HepG2 (cell line): ENCODE results near the gene ZNF554. TPM values are rescaled to one million over a fixed set of nuclear protein-coding genes. Genes with fewer than 3 reads are reported as not detected.

Source experiments
- ARNT2 ChIP-seq: sonication (generic); formaldehyde crosslinking; IDR thresholded peaks from 2 replicates; pipeline ENCODE4 v1.8.0; 2022; ENCODE audit warnings: mild to moderate bottlenecking, low read depth, missing genetic modification reagents, moderate library complexity
- FOXO1 ChIP-seq: sonication (generic); formaldehyde crosslinking; IDR thresholded peaks from 2 replicates; pipeline ENCODE4 v1.4.0; 2020; ENCODE audit warnings: missing genetic modification reagents
- GABPA ChIP-seq, 2 experiments: IDR thresholded peaks; 2 replicates each; pipeline ENCODE4 v1.6.1; 2011 to 2016; ENCODE audit warnings: low read depth in 2 of 2, low read length in 1 of 2, missing biosample characterization in 1 of 2, missing genetic modification characterization in 1 of 2
- GTF2F1 ChIP-seq: fragments of 150-350 bp; IDR thresholded peaks from 2 replicates; pipeline ENCODE4 v1.6.1; 2014; ENCODE audit warnings: low read length
- HOXA7 ChIP-seq: sonication (generic); formaldehyde crosslinking; IDR thresholded peaks from 2 replicates; pipeline ENCODE4 v1.8.1; 2022; ENCODE audit warnings: mild to moderate bottlenecking, missing genetic modification reagents, moderate library complexity
- NONO ChIP-seq, 2 experiments: fragments of 450-650 bp in 1 of 2; sonication (generic) in 1 of 2; formaldehyde crosslinking in 1 of 2; IDR thresholded peaks in 1 of 2; conservative IDR thresholded peaks in 1 of 2; 2 replicates each; pipeline versions ENCODE4 v1.6.1 to v1.8.0; 2017 to 2022; ENCODE audit warnings: mild to moderate bottlenecking in 1 of 2, missing genetic modification reagents in 1 of 2, moderate library complexity in 1 of 2
- NR2C2 ChIP-seq: sonication (generic); formaldehyde crosslinking; IDR thresholded peaks from 2 replicates; pipeline ENCODE4 v1.4.0; 2020; ENCODE audit warnings: missing genetic modification reagents, mild to moderate bottlenecking, moderate library complexity, borderline replicate concordance
- SALL1 ChIP-seq: sonication (generic); formaldehyde crosslinking; IDR thresholded peaks from 2 replicates; pipeline ENCODE4 v1.8.0; 2022; ENCODE audit warnings: mild to moderate bottlenecking, missing genetic modification reagents
- ZFP90 ChIP-seq: sonication (generic); formaldehyde crosslinking; IDR thresholded peaks from 2 replicates; pipeline ENCODE4 v1.8.0; 2022; ENCODE audit warnings: missing genetic modification reagents, mild to moderate bottlenecking, inconsistent platforms, borderline replicate concordance
- ZIK1 ChIP-seq: sonication (generic); formaldehyde crosslinking; IDR thresholded peaks from 2 replicates; pipeline ENCODE4 v1.5.0; 2020; ENCODE audit warnings: mild to moderate bottlenecking, low read depth, missing genetic modification reagents, borderline replicate concordance
- ZKSCAN1 ChIP-seq: fragments of 150-350 bp; IDR thresholded peaks from 2 replicates; pipeline ENCODE4 v1.6.1; 2014; ENCODE audit warnings: low read length
- ZMYM2 ChIP-seq: sonication (generic); formaldehyde crosslinking; IDR thresholded peaks from 2 replicates; pipeline ENCODE4 v1.8.0; 2022; ENCODE audit warnings: mild to moderate bottlenecking, missing genetic modification reagents
- ZNF124 ChIP-seq: sonication (generic); formaldehyde crosslinking; IDR thresholded peaks from 2 replicates; pipeline ENCODE4 v1.4.0; 2020; ENCODE audit warnings: missing genetic modification reagents
- ZNF335 ChIP-seq: sonication (generic); formaldehyde crosslinking; IDR thresholded peaks from 2 replicates; pipeline ENCODE4 v1.4.0; 2020; ENCODE audit warnings: missing genetic modification reagents
- ZNF337 ChIP-seq: sonication (generic); formaldehyde crosslinking; IDR thresholded peaks from 2 replicates; pipeline ENCODE4 v1.5.1; 2020; ENCODE audit warnings: missing genetic modification reagents, low read depth, mild to moderate bottlenecking, borderline replicate concordance
- ZNF768 ChIP-seq: sonication (generic); formaldehyde crosslinking; IDR thresholded peaks from 2 replicates; pipeline ENCODE4 v1.4.0; 2020; ENCODE audit warnings: missing genetic modification reagents
- polyA plus RNA-seq, 8 experiments: library from polyadenylated mRNA; depleted of rRNA in 3 of 8; stranded (reverse) in 7 of 8; unstranded in 1 of 8; fragments of >200 nt; fragmentation: Illumina TruSeq in 4 of 8; extraction: Trizol in 4 of 8; gene quantifications; 2 replicates each; pipeline versions ENCODE4 v1.2.1 to v1.2.3, GENCODE V29; 2011 to 2016; ENCODE audit warnings: low read depth in 4 of 8, missing spikeins in 1 of 8, mixed read lengths in 1 of 8; ENCODE audit not compliant: insufficient read depth in 1 of 8
- total RNA-seq, 5 experiments: library from RNA; depleted of rRNA; stranded (reverse); fragments of >200 nt; fragmentation: Illumina TruSeq; extraction: Trizol; gene quantifications; 2 replicates each; pipeline ENCODE4 v1.2.3, GENCODE V29; 2016; ENCODE audit warnings: low read depth in 1 of 5
- TF ChIP-seq, protein P1 (sequence below): sonication (generic); formaldehyde crosslinking; IDR thresholded peaks from 2 replicates; pipeline ENCODE4 v1.9.0; 2022; ENCODE audit warnings: missing genetic modification reagents, mild to moderate bottlenecking, borderline replicate concordance
- TF ChIP-seq, protein P2 (sequence below): fragments of 450-650 bp; IDR thresholded peaks from 2 replicates; pipeline ENCODE4 v1.6.1; 2016
- TF ChIP-seq, protein P3 (sequence below): sonication (generic); formaldehyde crosslinking; IDR thresholded peaks from 2 replicates; pipeline ENCODE4 v1.4.0; 2020; ENCODE audit warnings: mild to moderate bottlenecking, missing genetic modification reagents
- TF ChIP-seq, protein P4 (sequence below): sonication (generic); formaldehyde crosslinking; IDR thresholded peaks from 2 replicates; pipeline ENCODE4 v1.8.0; 2022; ENCODE audit warnings: missing genetic modification reagents, mild to moderate bottlenecking, inconsistent platforms, borderline replicate concordance
- TF ChIP-seq, protein P5 (sequence below): sonication (generic); formaldehyde crosslinking; IDR thresholded peaks from 2 replicates; pipeline ENCODE4 v1.5.1; 2020; ENCODE audit warnings: missing genetic modification reagents, mild to moderate bottlenecking, borderline replicate concordance

ZNF554 gene
- total and polyA plus RNA-seq, 2 of the 13 experiments (the other 11 are each of a cell fraction or from before 2014, with no cell fraction given), result 2.2 to 2.7 TPM

DNA sequence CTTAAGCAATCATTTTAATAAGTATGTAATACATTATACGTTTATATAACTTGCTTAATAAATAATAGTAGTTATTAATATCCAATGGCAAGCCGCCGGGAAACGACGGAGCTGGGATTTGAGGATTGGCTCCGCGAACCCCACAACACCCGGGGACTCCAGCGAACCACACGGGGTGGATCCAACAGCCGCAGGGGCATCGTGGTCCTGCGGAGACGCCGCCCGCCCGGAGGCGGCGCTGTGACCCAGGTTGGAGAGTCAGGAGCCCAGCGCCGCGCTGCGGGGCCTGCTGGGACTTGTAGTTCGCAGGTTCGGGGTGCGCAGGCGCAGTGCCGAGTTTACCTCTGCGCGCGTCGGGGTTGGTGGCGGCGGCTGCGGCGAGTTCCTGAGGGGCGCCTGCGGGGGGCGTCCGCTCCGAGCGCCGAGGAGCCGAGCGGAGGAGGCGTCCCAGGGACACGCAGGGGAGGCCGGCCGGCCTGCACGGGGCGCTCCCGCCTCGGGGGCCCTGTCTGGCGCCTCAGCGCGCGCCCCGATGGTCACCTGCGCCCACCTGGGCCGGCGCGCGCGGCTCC, at the start of gene ZNF554 (continued):
- TF ChIP-seq, protein P1, sequence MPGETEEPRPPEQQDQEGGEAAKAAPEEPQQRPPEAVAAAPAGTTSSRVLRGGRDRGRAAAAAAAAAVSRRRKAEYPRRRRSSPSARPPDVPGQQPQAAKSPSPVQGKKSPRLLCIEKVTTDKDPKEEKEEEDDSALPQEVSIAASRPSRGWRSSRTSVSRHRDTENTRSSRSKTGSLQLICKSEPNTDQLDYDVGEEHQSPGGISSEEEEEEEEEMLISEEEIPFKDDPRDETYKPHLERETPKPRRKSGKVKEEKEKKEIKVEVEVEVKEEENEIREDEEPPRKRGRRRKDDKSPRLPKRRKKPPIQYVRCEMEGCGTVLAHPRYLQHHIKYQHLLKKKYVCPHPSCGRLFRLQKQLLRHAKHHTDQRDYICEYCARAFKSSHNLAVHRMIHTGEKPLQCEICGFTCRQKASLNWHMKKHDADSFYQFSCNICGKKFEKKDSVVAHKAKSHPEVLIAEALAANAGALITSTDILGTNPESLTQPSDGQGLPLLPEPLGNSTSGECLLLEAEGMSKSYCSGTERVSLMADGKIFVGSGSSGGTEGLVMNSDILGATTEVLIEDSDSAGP (CRISPR knock-in tag), result peak; percentile 91
- no peak for TF ChIP-seq NONO (IDR thresholded peaks at IDR 0.05)
- TF ChIP-seq NONO (CRISPR knock-in tag; conservative IDR thresholded peaks at IDR 0.05), result peak; percentile 88; the same call in 1 of the 2 replicates
- TF ChIP-seq, protein P2, sequence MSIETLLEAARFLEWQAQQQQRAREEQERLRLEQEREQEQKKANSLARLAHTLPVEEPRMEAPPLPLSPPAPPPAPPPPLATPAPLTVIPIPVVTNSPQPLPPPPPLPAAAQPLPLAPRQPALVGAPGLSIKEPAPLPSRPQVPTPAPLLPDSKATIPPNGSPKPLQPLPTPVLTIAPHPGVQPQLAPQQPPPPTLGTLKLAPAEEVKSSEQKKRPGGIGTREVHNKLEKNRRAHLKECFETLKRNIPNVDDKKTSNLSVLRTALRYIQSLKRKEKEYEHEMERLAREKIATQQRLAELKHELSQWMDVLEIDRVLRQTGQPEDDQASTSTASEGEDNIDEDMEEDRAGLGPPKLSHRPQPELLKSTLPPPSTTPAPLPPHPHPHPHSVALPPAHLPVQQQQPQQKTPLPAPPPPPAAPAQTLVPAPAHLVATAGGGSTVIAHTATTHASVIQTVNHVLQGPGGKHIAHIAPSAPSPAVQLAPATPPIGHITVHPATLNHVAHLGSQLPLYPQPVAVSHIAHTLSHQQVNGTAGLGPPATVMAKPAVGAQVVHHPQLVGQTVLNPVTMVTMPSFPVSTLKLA, result 0 out of 2 replicates have a peak, but pooled peaks have one; percentile 17
- TF ChIP-seq SALL1 (CRISPR knock-in tag), result peak; percentile 69
- no peak for TF ChIP-seq GABPA (IDR thresholded peaks at IDR 0.05; ENCODE audit: low read depth, low read length)
- TF ChIP-seq GABPA (CRISPR knock-in tag; IDR thresholded peaks at IDR 0.05; ENCODE audit: low read depth), result peak; percentile 76
- no peak for TF ChIP-seq ZNF337 (CRISPR knock-in tag)
- TF ChIP-seq FOXO1 (CRISPR knock-in tag), result peak; percentile 75
- TF ChIP-seq, protein P3, sequence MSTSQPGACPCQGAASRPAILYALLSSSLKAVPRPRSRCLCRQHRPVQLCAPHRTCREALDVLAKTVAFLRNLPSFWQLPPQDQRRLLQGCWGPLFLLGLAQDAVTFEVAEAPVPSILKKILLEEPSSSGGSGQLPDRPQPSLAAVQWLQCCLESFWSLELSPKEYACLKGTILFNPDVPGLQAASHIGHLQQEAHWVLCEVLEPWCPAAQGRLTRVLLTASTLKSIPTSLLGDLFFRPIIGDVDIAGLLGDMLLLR, result peak; percentile 46; the same call in 1 of the 2 replicates
- TF ChIP-seq ZKSCAN1, result no peak
- TF ChIP-seq ZMYM2 (CRISPR knock-in tag), result 0 out of 2 replicates have a peak, but pooled peaks have one; percentile 56
- TF ChIP-seq ZIK1 (CRISPR knock-in tag), result no peak
- no peak for TF ChIP-seq HOXA7
- TF ChIP-seq GTF2F1, result no peak
- peak; percentile 44; the same call in 1 of the 2 replicates for TF ChIP-seq ZNF768
- TF ChIP-seq ARNT2 (CRISPR knock-in tag), result peak; percentile 92
- no peak for TF ChIP-seq ZFP90
- TF ChIP-seq, protein P4, sequence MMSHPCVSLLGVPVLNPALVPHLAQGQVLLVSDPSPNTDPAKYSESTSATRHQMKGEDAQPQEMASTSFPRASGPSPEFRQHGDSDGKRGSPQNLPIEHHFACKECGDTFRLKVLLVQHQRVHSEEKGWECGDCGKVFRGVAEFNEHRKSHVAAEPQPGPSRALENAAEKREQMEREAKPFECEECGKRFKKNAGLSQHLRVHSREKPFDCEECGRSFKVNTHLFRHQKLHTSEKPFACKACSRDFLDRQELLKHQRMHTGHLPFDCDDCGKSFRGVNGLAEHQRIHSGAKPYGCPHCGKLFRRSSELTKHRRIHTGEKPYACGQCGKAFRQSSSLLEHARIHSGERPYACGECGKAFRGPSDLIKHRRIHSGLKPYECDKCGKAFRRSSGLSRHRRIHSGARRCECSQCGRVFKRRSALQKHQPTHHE, result no peak
- TF ChIP-seq, protein P5, sequence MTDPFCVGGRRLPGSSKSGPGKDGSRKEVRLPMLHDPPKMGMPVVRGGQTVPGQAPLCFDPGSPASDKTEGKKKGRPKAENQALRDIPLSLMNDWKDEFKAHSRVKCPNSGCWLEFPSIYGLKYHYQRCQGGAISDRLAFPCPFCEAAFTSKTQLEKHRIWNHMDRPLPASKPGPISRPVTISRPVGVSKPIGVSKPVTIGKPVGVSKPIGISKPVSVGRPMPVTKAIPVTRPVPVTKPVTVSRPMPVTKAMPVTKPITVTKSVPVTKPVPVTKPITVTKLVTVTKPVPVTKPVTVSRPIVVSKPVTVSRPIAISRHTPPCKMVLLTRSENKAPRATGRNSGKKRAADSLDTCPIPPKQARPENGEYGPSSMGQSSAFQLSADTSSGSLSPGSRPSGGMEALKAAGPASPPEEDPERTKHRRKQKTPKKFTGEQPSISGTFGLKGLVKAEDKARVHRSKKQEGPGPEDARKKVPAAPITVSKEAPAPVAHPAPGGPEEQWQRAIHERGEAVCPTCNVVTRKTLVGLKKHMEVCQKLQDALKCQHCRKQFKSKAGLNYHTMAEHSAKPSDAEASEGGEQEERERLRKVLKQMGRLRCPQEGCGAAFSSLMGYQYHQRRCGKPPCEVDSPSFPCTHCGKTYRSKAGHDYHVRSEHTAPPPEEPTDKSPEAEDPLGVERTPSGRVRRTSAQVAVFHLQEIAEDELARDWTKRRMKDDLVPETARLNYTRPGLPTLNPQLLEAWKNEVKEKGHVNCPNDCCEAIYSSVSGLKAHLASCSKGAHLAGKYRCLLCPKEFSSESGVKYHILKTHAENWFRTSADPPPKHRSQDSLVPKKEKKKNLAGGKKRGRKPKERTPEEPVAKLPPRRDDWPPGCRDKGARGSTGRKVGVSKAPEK, result no peak
- peak; percentile 88 for TF ChIP-seq NR2C2 (CRISPR knock-in tag)
- TF ChIP-seq ZNF124 (CRISPR knock-in tag), result no peak
- TF ChIP-seq ZNF335 (CRISPR knock-in tag), result peak; percentile 50; the same call in 1 of the 2 replicates
